Spleen (tissue), 7 donors: ENCODE data around the gene GRID2.

Experiments used
- CTCF ChIP-seq, 11 experiments: fragments of 200-600 bp in 7 of 11; fragments of 450-650 bp in 4 of 11; sonication (generic) in 4 of 11; IDR thresholded peaks in 8 of 11; conservative IDR thresholded peaks in 3 of 11; 1 replicate in 7 of 11; 2 replicates in 4 of 11; pipeline versions ENCODE4 v1.4.0 to v1.8.0; 2016 to 2021; ENCODE audit warnings: antibody characterized with exemption in 11 of 11, inconsistent platforms in 4 of 11, mild to moderate bottlenecking in 1 of 11
- POLR2A ChIP-seq, 3 donors: fragments of 450-650 bp; IDR thresholded peaks; one replicate each; pipeline ENCODE4 v1.5.1; 2017; ENCODE audit warnings: antibody characterized with exemption in 3 of 3, mild to moderate bottlenecking in 1 of 3
- POLR2AphosphoS5 ChIP-seq, 3 donors: sonication (generic); formaldehyde crosslinking; IDR thresholded peaks; one replicate each; pipeline ENCODE4 v1.5.1; 2017; ENCODE audit warnings: antibody characterized with exemption in 3 of 3
- donor health status: DM: no; HTN: no; CAD: no; lungs with moderate emphysema.
- donor health status: DM: no; HTN: no; CAD: no.
- donor health status: DM: no; HTN: no; CAD: no.

GRCh38 chr4:92483341-92483740 is 179.6 kb downstream of the GRID2 start:
- TF ChIP-seq CTCF (IDR thresholded peaks at IDR 0.05 in 8 of 11, conservative IDR thresholded peaks at IDR 0.05 in 3 of 11) (no peak), POLR2A (IDR thresholded peaks at IDR 0.05) (no peak), POLR2AphosphoS5 (IDR thresholded peaks at IDR 0.05) (no peak)
